B cell (primary cell): ENCODE measurements around the gene ALDOA. TPM values are rescaled to one million over a fixed set of nuclear protein-coding genes. Genes with fewer than 3 reads are reported as not detected.

Experiments
- ATAC-seq: fragments of 200-7000 bp; cut with Tn5 transposase; one replicate; pipeline ENCODE4 v1.10.0; 2021; ENCODE audit warnings: low read depth, mild to moderate bottlenecking, moderate number of reproducible peaks, moderate library complexity
- CTCF ChIA-PET: fragments of 350-600 bp; sonication (Branson Sonifier 250); formaldehyde crosslinking; loops from one replicate; lab custom pipeline; 2021; ENCODE audit warnings: antibody characterized with exemption, inconsistent platforms; lab: Charles Lee
- POLR2A ChIA-PET: fragments of 350-600 bp; sonication (Branson Sonifier 250); formaldehyde crosslinking; loops from one replicate; lab custom pipeline; 2021; ENCODE audit warnings: antibody characterized with exemption; lab: Charles Lee
- DNase-seq: peaks from one replicate; pipeline ENCODE4 v3.0.0; 2013
- H2AFZ ChIP-seq: 2 replicates; pipeline ENCODE4 v1.6.1; 2012; ENCODE audit warnings: mild to moderate bottlenecking, low read depth, low read length; ENCODE audit not compliant: insufficient read depth, poor library complexity, severe bottlenecking
- H3K27ac ChIP-seq, 2 donors: 1 replicate in 1 of 2; 2 replicates in 1 of 2; pipeline ENCODE4 v1.5.1; 2012 to 2013; ENCODE audit warnings: low read length in 2 of 2, mild to moderate bottlenecking in 2 of 2, moderate library complexity in 1 of 2
- H3K27me3 ChIP-seq, 4 experiments: fragments of 200-600 bp in 1 of 4; sonication (generic) in 1 of 4; replicated peaks in 1 of 4; 1 replicate in 2 of 4; 2 replicates in 2 of 4; pipeline versions ENCODE4 v1.6.1 to v1.7.0; 2013 to 2016; ENCODE audit warnings: low read length in 3 of 4, mild to moderate bottlenecking in 2 of 4, mixed read lengths in 1 of 4, moderate library complexity in 1 of 4; ENCODE audit not compliant: insufficient read depth in 4 of 4, control insufficient read depth in 3 of 4; ENCODE audit errors: control extremely low read depth in 1 of 4
- H3K36me3 ChIP-seq, 2 experiments: replicated peaks in 1 of 2; 1 replicate in 1 of 2; 2 replicates in 1 of 2; pipeline versions ENCODE4 v1.6.1 to v1.7.1; 2013; ENCODE audit warnings: low read length in 1 of 2; ENCODE audit not compliant: insufficient read depth in 2 of 2, control insufficient read depth in 1 of 2; ENCODE audit errors: control extremely low read depth in 1 of 2, extremely low read depth in 1 of 2
- H3K4me1 ChIP-seq, 2 donors: fragments of 200-600 bp in 1 of 2; sonication (generic) in 1 of 2; 1 replicate in 1 of 2; 2 replicates in 1 of 2; pipeline versions ENCODE4 v1.5.1 to v1.6.1; 2013 to 2017; ENCODE audit warnings: low read length in 2 of 2; ENCODE audit not compliant: control insufficient read depth in 2 of 2, insufficient read depth in 2 of 2
- H3K4me2 ChIP-seq: replicated peaks from 2 replicates; pipeline ENCODE3; 2012; ENCODE audit warnings: mild to moderate bottlenecking, low read depth, low read length; ENCODE audit not compliant: poor library complexity, severe bottlenecking
- H3K4me3 ChIP-seq, 5 experiments: fragments of 200-600 bp in 1 of 5; sonication (generic) in 1 of 5; 1 replicate in 3 of 5; 2 replicates in 2 of 5; pipeline versions ENCODE4 v1.5.1 to v1.7.0; 2011 to 2016; ENCODE audit warnings: low read length in 4 of 5, mild to moderate bottlenecking in 4 of 5, low read depth in 2 of 5, control low read depth in 1 of 5, moderate library complexity in 1 of 5; ENCODE audit not compliant: insufficient read depth in 1 of 5; ENCODE audit errors: control extremely low read depth in 1 of 5, extremely low read depth in 1 of 5
- H3K79me2 ChIP-seq: fragments of 200-600 bp; sonication (generic); one replicate; pipeline ENCODE4 v1.6.0; 2016; ENCODE audit warnings: low read length; ENCODE audit not compliant: control insufficient read depth, insufficient read depth
- H3K9ac ChIP-seq: fragments of 200-600 bp; sonication (generic); 2 replicates; pipeline ENCODE4 v1.6.1; 2017; ENCODE audit warnings: mild to moderate bottlenecking, low read length, moderate library complexity
- H3K9me3 ChIP-seq, 3 donors: one replicate each; pipeline versions ENCODE4 v1.6.1 to v1.7.1; 2013; ENCODE audit warnings: low read length in 2 of 3; ENCODE audit not compliant: control insufficient read depth in 2 of 3, insufficient read depth in 1 of 3; ENCODE audit errors: control extremely low read depth in 1 of 3
- H4K20me1 ChIP-seq: 2 replicates; pipeline ENCODE4 v1.6.0; 2012; ENCODE audit warnings: mild to moderate bottlenecking, low read length; ENCODE audit not compliant: insufficient read depth, control insufficient read depth, poor library complexity, severe bottlenecking
- H3K27ac Mint-ChIP-seq: one replicate; pipeline ENCODE4 v1.8.0; 2021; ENCODE audit warnings: mixed read lengths
- H3K27me3 Mint-ChIP-seq: one replicate; pipeline ENCODE4 v1.8.0; 2021; ENCODE audit warnings: mixed read lengths
- H3K4me1 Mint-ChIP-seq: one replicate; pipeline ENCODE4 v1.8.0; 2021; ENCODE audit warnings: mixed read lengths
- H3K4me3 Mint-ChIP-seq: one replicate; pipeline ENCODE4 v1.8.0; 2021; ENCODE audit warnings: mixed read lengths
- H3K9me3 Mint-ChIP-seq: one replicate; pipeline ENCODE4 v1.8.0; 2022; ENCODE audit warnings: mixed read lengths; ENCODE audit not compliant: insufficient read depth
- CTCF ChIP-seq: fragments of 200-600 bp; IDR thresholded peaks from one replicate; pipeline ENCODE4 v1.8.0; 2022; ENCODE audit warnings: antibody characterized with exemption, mild to moderate bottlenecking
- EZH2 ChIP-seq: IDR thresholded peaks from 2 replicates; pipeline ENCODE4 v1.6.1; 2012; ENCODE audit warnings: borderline replicate concordance, low read depth, mild to moderate bottlenecking, moderate library complexity, low read length; ENCODE audit not compliant: insufficient read depth, poor library complexity, severe bottlenecking
- WGBS: methylation state at CpG from one replicate; pipeline ENCODE4 v1.1.5; 2013; ENCODE audit warnings: missing lambda C conversion rate; ENCODE audit not compliant: insufficient coverage; 5-methylcytosine and 5-hydroxymethylcytosine counted together
- intact Hi-C: fragments of 100-400 bp; cut with micrococcal nuclease; formaldehyde crosslinking; loops from one replicate; pipeline ENCODE4 v1.10.0; 2022
- polyA plus RNA-seq: library from polyadenylated mRNA; depleted of rRNA; stranded (reverse); fragments of >200 nt; gene quantifications from 2 replicates; pipeline ENCODE4 v1.2.3, GENCODE V29; 2012
- total RNA-seq, 2 donors: library from RNA; stranded (reverse); fragments of 120-200 nt in 1 of 2; gene quantifications; 1 replicate in 1 of 2; 2 replicates in 1 of 2; pipeline versions ENCODE4 v1.2.3 to v1.2.4, GENCODE V29; 2013 to 2022

Gene ALDOA
- total and polyA plus RNA-seq, 2 donors (not counting 1 experiment from before 2014, with no cell fraction given), result 329 to 343 TPM

GRCh38 chr16:30023586-30023985 is 42.0 kb upstream of the ALDOA start:
- no peak overlapping the region for H3K4me2 ChIP-seq
- no peaks in the 10 kb centered on the region for H3K36me3 ChIP-seq
- no peak for DNase-seq
- Mint-ChIP-seq H3K27ac (no peak overlapping the region), H3K4me3 (no peak overlapping the region), H3K27me3 (peaks cover 25% of the 10 kb centered on the region), H3K4me1 (peaks cover 15% of the 10 kb centered on the region), H3K9me3 (no peaks in the 10 kb centered on the region)
- ChIA-PET CTCF (interaction anchor here (1.2 to 1.8 kb wide), 2 partner anchors 8 to 323 kb away, joined by 5 to 6 read pairs; no protein-coding TSS in a partner anchor), POLR2A (interaction anchor here (0.6 kb wide), 1 partner anchor 12 kb away, joined by 3 read pairs; no protein-coding TSS in a partner anchor)
- peaks cover 0 to 16% (median 4%) of the 10 kb centered on the region in 4 experiments for H3K27me3 ChIP-seq
- no peak overlapping the region for H2AFZ ChIP-seq
- 92% methylated on average over 10 of the region's 11 CpGs for WGBS
- peaks cover 6 to 11% of the 10 kb centered on the region in 2 donors for H3K4me1 ChIP-seq
- intact Hi-C loops, result no loop called here
- no peak for ATAC-seq
- TF ChIP-seq CTCF (no peak), EZH2 (no peak)
- H4K20me1 ChIP-seq, result no peaks in the 10 kb centered on the region
- H3K9me3 ChIP-seq, result peaks cover 0 to 3% (median 0%) of the 10 kb centered on the region in 3 donors
- no peaks in the 10 kb centered on the region for H3K79me2 ChIP-seq
- no peak overlapping the region for H3K4me3 ChIP-seq
- no peak overlapping the region for H3K27ac ChIP-seq
- no peak overlapping the region for H3K9ac ChIP-seq

GRCh38 chr16:30024451-30024850 is 41.1 kb upstream of the ALDOA start:
- Mint-ChIP-seq H3K4me1 (peaks cover 17% of the 10 kb centered on the region), H3K27me3 (peaks cover 33% of the 10 kb centered on the region), H3K27ac (no peak overlapping the region), H3K4me3 (no peak overlapping the region), H3K9me3 (no peaks in the 10 kb centered on the region)
- Histone ChIP-seq H3K9ac (no peak overlapping the region), H4K20me1 (no peaks in the 10 kb centered on the region), H3K4me2 (no peak overlapping the region), H3K9me3 (peaks cover 0 to 8% (median 0%) of the 10 kb centered on the region in 3 donors), H3K27me3 (peaks cover 0 to 24% (median 8%) of the 10 kb centered on the region in 4 experiments), H3K4me3 (no peak overlapping the region), H3K4me1 (peaks cover 6 to 11% of the 10 kb centered on the region in 2 donors), H2AFZ (no peak overlapping the region), H3K79me2 (no peaks in the 10 kb centered on the region), H3K27ac (no peak overlapping the region), H3K36me3 (no peaks in the 10 kb centered on the region)
- CTCF ChIA-PET, result no interaction called here
- POLR2A ChIA-PET, result no interaction called here
- no peak for TF ChIP-seq EZH2
- TF ChIP-seq CTCF, result no peak
- DNase-seq (no peak), ATAC-seq (no peak)
- whole genome bisulfite sequencing, result 80% methylated on average over 13 of the region's 16 CpGs
- intact Hi-C loops, result no loop called here
